A673 (cell line): ENCODE measurements around the gene ITPKB. TPM values are rescaled to one million over a fixed set of nuclear protein-coding genes. Genes with fewer than 3 reads are reported as not detected.

Source experiments
- BruUV-seq: library from RNA; stranded (reverse); fragments of 400-500 nt; replicated peaks from 2 replicates; lab custom pipeline; 2021; lab: Mats Ljungman, UMichigan
- CTCF ChIA-PET: fragments of 300-600 bp; sonication (Branson Sonifier 250); formaldehyde crosslinking; loops from one replicate; lab custom pipeline; 2022; ENCODE audit warnings: antibody characterized with exemption; lab: Charles Lee
- POLR2A ChIA-PET: fragments of 300-600 bp; sonication (Branson Sonifier 250); formaldehyde crosslinking; loops from one replicate; lab custom pipeline; 2022; ENCODE audit warnings: antibody characterized with exemption; ENCODE audit not compliant: low non-redundant PET; lab: Charles Lee
- DNase-seq: peaks from one replicate; pipeline ENCODE4 v3.0.0-alpha.2; 2015; ENCODE audit warnings: low spot score
- H3K27ac ChIP-seq: fragments of 200-600 bp; sonication (generic); 2 replicates; pipeline ENCODE4 v1.5.1; 2016; ENCODE audit warnings: mixed run types, low read depth, mild to moderate bottlenecking, mixed read lengths, antibody characterized with exemption, low read length; ENCODE audit not compliant: poor library complexity, severe bottlenecking
- H3K27me3 ChIP-seq: fragments of 200-600 bp; sonication (generic); replicated peaks from 2 replicates; pipeline ENCODE4 v1.6.1; 2017; ENCODE audit warnings: mixed run types, low read depth, mild to moderate bottlenecking, mixed read lengths, antibody characterized with exemption, low read length; ENCODE audit not compliant: insufficient read depth, poor library complexity
- H3K36me3 ChIP-seq: fragments of 200-600 bp; sonication (generic); 2 replicates; pipeline ENCODE4 v1.6.1; 2016; ENCODE audit warnings: mixed run types, mild to moderate bottlenecking, mixed read lengths, antibody characterized with exemption, low read length; ENCODE audit not compliant: insufficient read depth, poor library complexity, severe bottlenecking
- H3K4me1 ChIP-seq: fragments of 200-600 bp; sonication (generic); 2 replicates; pipeline ENCODE4 v1.6.1; 2017; ENCODE audit warnings: mixed run types, mild to moderate bottlenecking, mixed read lengths, antibody characterized with exemption, low read length; ENCODE audit not compliant: insufficient read depth, poor library complexity, severe bottlenecking
- H3K4me3 ChIP-seq: fragments of 200-600 bp; sonication (generic); 2 replicates; pipeline ENCODE4 v1.5.1; 2016; ENCODE audit warnings: low read depth, mixed run types, mild to moderate bottlenecking, mixed read lengths, low read length; ENCODE audit not compliant: poor library complexity, severe bottlenecking
- H3K9me3 ChIP-seq: fragments of 200-600 bp; sonication (generic); 2 replicates; pipeline ENCODE4 v1.6.1; 2016; ENCODE audit warnings: mixed run types, low read depth, mild to moderate bottlenecking, mixed read lengths, antibody characterized with exemption, low read length; ENCODE audit not compliant: poor library complexity, severe bottlenecking
- CTCF ChIP-seq: fragments of 300-800, 200-600 bp; sonication (generic); conservative IDR thresholded peaks from 2 replicates; pipeline ENCODE4 v1.5.1; 2017; ENCODE audit warnings: low read depth, mild to moderate bottlenecking, antibody characterized with exemption, low read length, moderate library complexity, mixed read lengths
- EZH2 ChIP-seq: fragments of 200-600 bp; sonication (generic); IDR thresholded peaks from 2 replicates; pipeline ENCODE4 v1.6.1; 2017; ENCODE audit warnings: borderline replicate concordance, low read depth, mild to moderate bottlenecking, mixed read lengths, antibody characterized with exemption, low read length; ENCODE audit not compliant: poor library complexity, severe bottlenecking
- intact Hi-C: fragments of 100-400 bp; cut with micrococcal nuclease; formaldehyde crosslinking; loops from one replicate; pipeline ENCODE4 v1.10.0; 2022; ENCODE audit not compliant: unreplicated experiment
- total RNA-seq: library from RNA; stranded (reverse); gene quantifications from 2 replicates; pipeline ENCODE4 v1.2.3, GENCODE V29; 2021

ITPKB gene
- total RNA-seq, 1 experiment from 2014 or later, result 14.1 TPM

GRCh38 chr1:226661965-226662364 lies 77.1 kb downstream of the ITPKB start:
- H3K4me1 ChIP-seq, result peaks cover 23% of the 10 kb centered on the region
- no peak overlapping the region for H3K27ac ChIP-seq
- 0 out of 2 replicates have a peak, but pooled peaks have one; percentile 11 for TF ChIP-seq CTCF
- TF ChIP-seq EZH2, result no peak
- POLR2A ChIA-PET, result interaction anchor here (0.7 kb wide), 1 partner anchor 12 kb away, joined by 3 read pairs; no protein-coding TSS in a partner anchor
- no TSS peak for BruUV-seq
- H3K9me3 ChIP-seq, result no peaks in the 10 kb centered on the region
- CTCF ChIA-PET, result no interaction called here
- H3K4me3 ChIP-seq, result no peak overlapping the region
- intact Hi-C loops, result no loop called here
- no peaks in the 10 kb centered on the region for H3K27me3 ChIP-seq
- no peaks in the 10 kb centered on the region for H3K36me3 ChIP-seq
- DNase-seq, result peak; percentile 33

- DNase-seq, result no peak
- BruUV-seq, result no TSS peak
- no peak overlapping the region for H3K27ac ChIP-seq
- no peak overlapping the region for H3K4me3 ChIP-seq
- ChIA-PET POLR2A (no interaction called here), CTCF (no interaction called here)
- no peaks in the 10 kb centered on the region for H3K27me3 ChIP-seq
- H3K4me1 ChIP-seq, result peaks cover 30% of the 10 kb centered on the region
- intact Hi-C loops, result no loop called here
- no peaks in the 10 kb centered on the region for H3K9me3 ChIP-seq
- no peaks in the 10 kb centered on the region for H3K36me3 ChIP-seq
- TF ChIP-seq EZH2 (no peak), CTCF (no peak)
These were observed 77.8 kb downstream of the ITPKB start for GRCh38 chr1:226661271-226661670.

GRCh38 chr1:226660410-226661182 lies 78.5 kb downstream of the ITPKB start:
- BruUV-seq, result no TSS peak
- Histone ChIP-seq H3K4me3 (no peak overlapping the region), H3K9me3 (no peaks in the 10 kb centered on the region), H3K27me3 (no peaks in the 10 kb centered on the region), H3K36me3 (no peaks in the 10 kb centered on the region), H3K27ac (no peak overlapping the region), H3K4me1 (peaks cover 36% of the 10 kb centered on the region)
- intact Hi-C loops, result no loop called here
- POLR2A ChIA-PET, result no interaction called here
- CTCF ChIA-PET, result no interaction called here
- no peak for DNase-seq
- TF ChIP-seq EZH2 (no peak), CTCF (no peak)
